Gastroesophageal sphincter (tissue), 4 donors: ENCODE results near the gene TPPP. TPM values are rescaled to one million over a fixed set of nuclear protein-coding genes. Genes with fewer than 3 reads are reported as not detected.

Experiments used
- ATAC-seq: fragments of 150-250 bp; one replicate; pipeline ENCODE4 v1.9.1; 2016; ENCODE audit warnings: mild to moderate bottlenecking, moderate library complexity
- H3K27ac ChIP-seq, 4 donors: fragments of 200-600 bp; sonication (generic) in 3 of 4; 1 replicate in 3 of 4; 2 replicates in 1 of 4; pipeline ENCODE4 v1.5.1; 2016 to 2019
- H3K27me3 ChIP-seq: fragments of 200-600 bp; sonication (generic); one replicate; pipeline ENCODE4 v1.5.1; 2019
- H3K36me3 ChIP-seq, 2 donors: fragments of 200-600 bp; sonication (generic); one replicate each; pipeline ENCODE4 v1.5.1; 2019; ENCODE audit warnings: control low read depth in 1 of 2
- H3K4me1 ChIP-seq, 3 donors: fragments of 200-600 bp; sonication (generic); 1 replicate in 2 of 3; 2 replicates in 1 of 3; pipeline ENCODE4 v1.5.1; 2016 to 2019; ENCODE audit warnings: control low read depth in 2 of 3
- H3K4me3 ChIP-seq, 2 donors: fragments of 200-600 bp; sonication (generic); one replicate each; pipeline ENCODE4 v1.5.1; 2019; ENCODE audit warnings: mild to moderate bottlenecking in 1 of 2, moderate library complexity in 1 of 2
- H3K9me3 ChIP-seq, 3 donors: fragments of 200-600 bp; sonication (generic); one replicate each; pipeline ENCODE4 v1.5.1; 2017 to 2019; ENCODE audit warnings: control low read depth in 2 of 3
- EP300 ChIP-seq: sonication (generic); formaldehyde crosslinking; IDR thresholded peaks from one replicate; pipeline ENCODE4 v1.6.1; 2017; ENCODE audit warnings: antibody characterized with exemption, mild to moderate bottlenecking
- POLR2A ChIP-seq, 2 donors: fragments of 450-650 bp; IDR thresholded peaks; one replicate each; pipeline ENCODE4 v1.6.1; 2017; ENCODE audit warnings: antibody characterized with exemption in 2 of 2, mild to moderate bottlenecking in 2 of 2, moderate library complexity in 1 of 2
- POLR2AphosphoS5 ChIP-seq: sonication (generic); formaldehyde crosslinking; IDR thresholded peaks from one replicate; pipeline ENCODE4 v1.6.1; 2017; ENCODE audit warnings: antibody characterized with exemption
- WGBS, 2 donors: methylation state at CpG; one replicate each; pipeline ENCODE4 v1.1.5; 2018; ENCODE audit warnings: low coverage in 1 of 2; 5-methylcytosine and 5-hydroxymethylcytosine counted together
- total RNA-seq, 4 donors: library from RNA; depleted of rRNA; stranded (reverse); fragments of >200 nt; gene quantifications; one replicate each; pipeline ENCODE4 v1.1.0, GENCODE V29; 2016
- TF ChIP-seq, protein P1 (sequence below), 4 experiments: fragments of 200-600 bp in 2 of 4; fragments of 450-650 bp in 2 of 4; sonication (generic) in 1 of 4; IDR thresholded peaks; one replicate each; pipeline ENCODE4 v1.5.1; 2017 to 2019; ENCODE audit warnings: antibody characterized with exemption in 4 of 4, mild to moderate bottlenecking in 2 of 4, moderate library complexity in 2 of 4

Gene TPPP
- total RNA-seq, 4 donors from 2014 or later: 13.3 to 42.8 (median 32.0) TPM

DNA sequence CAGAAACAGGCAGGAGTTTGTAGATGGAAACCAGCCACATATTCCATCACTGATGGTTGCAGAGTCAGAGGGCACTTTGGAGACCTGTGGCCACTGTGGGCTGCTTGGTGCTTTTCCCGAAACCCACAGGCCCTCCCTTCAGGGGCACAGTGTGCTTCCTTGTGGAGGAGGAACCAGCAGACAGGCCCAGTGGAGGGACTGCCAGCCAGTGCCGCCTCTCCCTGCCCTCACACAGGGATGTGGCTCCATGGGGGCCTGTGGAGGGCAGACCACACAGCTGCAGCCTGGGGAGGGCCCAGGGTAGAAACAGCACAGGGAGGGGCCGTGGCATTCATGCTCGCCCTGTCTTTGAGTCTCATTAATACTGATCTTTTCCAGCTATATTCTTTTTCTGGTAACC lies 45.8 kb downstream of the TPPP start:
- H3K36me3 ChIP-seq: peaks cover 0 to 34% of the 10 kb centered on the region in 2 donors
- TF ChIP-seq, protein P1, sequence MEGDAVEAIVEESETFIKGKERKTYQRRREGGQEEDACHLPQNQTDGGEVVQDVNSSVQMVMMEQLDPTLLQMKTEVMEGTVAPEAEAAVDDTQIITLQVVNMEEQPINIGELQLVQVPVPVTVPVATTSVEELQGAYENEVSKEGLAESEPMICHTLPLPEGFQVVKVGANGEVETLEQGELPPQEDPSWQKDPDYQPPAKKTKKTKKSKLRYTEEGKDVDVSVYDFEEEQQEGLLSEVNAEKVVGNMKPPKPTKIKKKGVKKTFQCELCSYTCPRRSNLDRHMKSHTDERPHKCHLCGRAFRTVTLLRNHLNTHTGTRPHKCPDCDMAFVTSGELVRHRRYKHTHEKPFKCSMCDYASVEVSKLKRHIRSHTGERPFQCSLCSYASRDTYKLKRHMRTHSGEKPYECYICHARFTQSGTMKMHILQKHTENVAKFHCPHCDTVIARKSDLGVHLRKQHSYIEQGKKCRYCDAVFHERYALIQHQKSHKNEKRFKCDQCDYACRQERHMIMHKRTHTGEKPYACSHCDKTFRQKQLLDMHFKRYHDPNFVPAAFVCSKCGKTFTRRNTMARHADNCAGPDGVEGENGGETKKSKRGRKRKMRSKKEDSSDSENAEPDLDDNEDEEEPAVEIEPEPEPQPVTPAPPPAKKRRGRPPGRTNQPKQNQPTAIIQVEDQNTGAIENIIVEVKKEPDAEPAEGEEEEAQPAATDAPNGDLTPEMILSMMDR (IDR thresholded peaks at IDR 0.05): no peak
- no peak for TF ChIP-seq POLR2AphosphoS5
- TF ChIP-seq EP300: no peak
- TF ChIP-seq POLR2A (IDR thresholded peaks at IDR 0.05): no peak
- no peaks in the 10 kb centered on the region for H3K27me3 ChIP-seq
- H3K4me3 ChIP-seq: no peak overlapping the region
- no peaks in the 10 kb centered on the region for H3K9me3 ChIP-seq
- no peak overlapping the region for H3K27ac ChIP-seq
- H3K4me1 ChIP-seq: no peaks in the 10 kb centered on the region
- WGBS, 2 donors: 88 to 95% methylated on average over 3 of the region's 4 CpGs
- ATAC-seq: no peak

GRCh38 chr5:646396-647201 lies 46.6 kb downstream of the TPPP start:
- TF ChIP-seq POLR2AphosphoS5: no peak
- no peak for TF ChIP-seq EP300
- no peak for TF ChIP-seq POLR2A (IDR thresholded peaks at IDR 0.05)
- TF ChIP-seq, protein P1 (IDR thresholded peaks at IDR 0.05): no peak
- Histone ChIP-seq H3K4me1 (no peaks in the 10 kb centered on the region), H3K27ac (no peak overlapping the region), H3K4me3 (no peak overlapping the region), H3K36me3 (peaks cover 0 to 32% of the 10 kb centered on the region in 2 donors), H3K9me3 (no peaks in the 10 kb centered on the region), H3K27me3 (no peaks in the 10 kb centered on the region)
- 94 to 100% methylated on average over 3 to 6 of the region's 18 CpGs for WGBS, 2 donors
- no peak for ATAC-seq

- WGBS, 2 donors: 88 to 100% methylated on average over 4 to 10 of the region's 13 CpGs
- Histone ChIP-seq H3K9me3 (no peaks in the 10 kb centered on the region), H3K36me3 (peaks cover 0 to 43% of the 10 kb centered on the region in 2 donors), H3K4me1 (no peaks in the 10 kb centered on the region), H3K27ac (no peak overlapping the region), H3K27me3 (no peaks in the 10 kb centered on the region), H3K4me3 (no peak overlapping the region)
- TF ChIP-seq EP300 (no peak), POLR2A (IDR thresholded peaks at IDR 0.05) (no peak), POLR2AphosphoS5 (no peak)
- TF ChIP-seq, protein P1 (IDR thresholded peaks at IDR 0.05): no peak
- ATAC-seq: no peak
Observed at GRCh38 chr5:645421-645820, 47.7 kb downstream of the TPPP start.

DNA sequence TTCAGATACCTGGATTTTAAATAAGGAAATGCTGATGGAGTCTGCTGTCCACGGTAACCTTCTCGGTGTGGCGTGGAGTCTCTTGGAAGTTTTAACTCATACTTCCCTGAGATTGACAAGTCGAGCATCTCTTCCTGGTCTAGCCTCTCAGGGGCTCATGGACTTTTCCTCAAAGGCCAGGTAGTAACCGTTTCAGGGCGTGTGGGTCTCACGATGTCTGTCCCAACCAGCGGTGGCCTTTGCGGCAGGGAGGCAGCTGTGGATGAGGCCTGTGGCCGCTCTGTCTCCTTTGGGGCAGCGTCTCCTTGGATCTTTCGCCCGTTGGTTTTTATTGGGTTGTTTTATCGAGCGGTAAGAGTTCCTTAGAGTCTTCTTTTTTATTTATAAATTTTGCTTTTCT lies 48.2 kb downstream of the TPPP start:
- Histone ChIP-seq H3K4me1 (no peaks in the 10 kb centered on the region), H3K27me3 (no peaks in the 10 kb centered on the region), H3K36me3 (peaks cover 0 to 47% of the 10 kb centered on the region in 2 donors), H3K9me3 (no peaks in the 10 kb centered on the region), H3K4me3 (no peak overlapping the region), H3K27ac (no peak overlapping the region)
- WGBS, 2 donors: 91% methylated on average over 4 to 15 of the region's 15 CpGs
- ATAC-seq: no peak
- TF ChIP-seq EP300 (no peak), POLR2AphosphoS5 (no peak), POLR2A (IDR thresholded peaks at IDR 0.05) (no peak)
- TF ChIP-seq, protein P1 (IDR thresholded peaks at IDR 0.05): no peak

GRCh38 chr5:644509-644908 lies 48.6 kb downstream of the TPPP start:
- ATAC-seq: no peak
- Histone ChIP-seq H3K36me3 (peaks cover 0 to 52% of the 10 kb centered on the region in 2 donors), H3K4me3 (no peak overlapping the region), H3K9me3 (no peaks in the 10 kb centered on the region), H3K27ac (no peak overlapping the region), H3K27me3 (no peaks in the 10 kb centered on the region), H3K4me1 (no peaks in the 10 kb centered on the region)
- 82 to 100% methylated on average over 2 to 9 of the region's 13 CpGs for WGBS, 2 donors
- TF ChIP-seq POLR2A (IDR thresholded peaks at IDR 0.05) (no peak), POLR2AphosphoS5 (no peak), EP300 (no peak)
- TF ChIP-seq, protein P1 (IDR thresholded peaks at IDR 0.05): no peak
